AG08396 (cell line): ENCODE measurements around the gene MKLN1.

ENCODE experiments used
- DNase-seq: peaks from one replicate; pipeline ENCODE4 v3.0.0; 2012; ENCODE audit warnings: low spot score, mixed read lengths

Gene MKLN1

GRCh38 chr7:131522325-131522930, 194.8 kb downstream of the MKLN1 start:
- DNase-seq, result no peak

- no peak for DNase-seq
These were observed 196.4 kb downstream of the MKLN1 start for GRCh38 chr7:131524115-131524514.

GRCh38 chr7:131524703-131525102, 197.0 kb downstream of the MKLN1 start:
- DNase-seq, result no peak

- no peak for DNase-seq
These were observed 198.1 kb downstream of the MKLN1 start for GRCh38 chr7:131525820-131526219.

- DNase-seq, result no peak
These were observed 199.8 kb downstream of the MKLN1 start for GRCh38 chr7:131527456-131527855.

- no peak for DNase-seq
These were observed 201.5 kb downstream of the MKLN1 start for GRCh38 chr7:131529179-131529578.

GRCh38 chr7:131529617-131530016, 201.9 kb downstream of the MKLN1 start:
- no peak for DNase-seq

- DNase-seq, result no peak
These were observed 202.5 kb downstream of the MKLN1 start for GRCh38 chr7:131530137-131530536.

GRCh38 chr7:131532570-131533091, 205.0 kb downstream of the MKLN1 start:
- no peak for DNase-seq

GRCh38 chr7:131533151-131533559, 205.5 kb downstream of the MKLN1 start:
- DNase-seq, result no peak

GRCh38 chr7:131533566-131534561, 206.2 kb downstream of the MKLN1 start:
- no peak for DNase-seq

- DNase-seq, result no peak
These were observed 208.7 kb downstream of the MKLN1 start for GRCh38 chr7:131536361-131536849.

GRCh38 chr7:131537571-131537978, 209.9 kb downstream of the MKLN1 start:
- DNase-seq, result no peak

- no peak for DNase-seq
These were observed 210.6 kb downstream of the MKLN1 start for GRCh38 chr7:131538071-131538812.

GRCh38 chr7:131538813-131539179, 211.1 kb downstream of the MKLN1 start:
- no peak for DNase-seq

GRCh38 chr7:131540491-131541162, 213.0 kb downstream of the MKLN1 start:
- no peak for DNase-seq

- DNase-seq, result no peak
These were observed 215.6 kb downstream of the MKLN1 start for GRCh38 chr7:131543298-131543697.

- DNase-seq, result no peak
These were observed 216.3 kb downstream of the MKLN1 start for GRCh38 chr7:131544021-131544420.

- DNase-seq, result no peak
These were observed 217.0 kb downstream of the MKLN1 start for GRCh38 chr7:131544449-131545301.

GRCh38 chr7:131546126-131546525, 218.4 kb downstream of the MKLN1 start:
- DNase-seq, result no peak
